ENCODE measurements around the gene RSPH6A. TPM values are rescaled to one million over a fixed set of nuclear protein-coding genes. Genes with fewer than 3 reads are reported as not detected.

RSPH6A gene
- total RNA-seq, 1 experiment from 2014 or later: 0.55 TPM

DNA sequence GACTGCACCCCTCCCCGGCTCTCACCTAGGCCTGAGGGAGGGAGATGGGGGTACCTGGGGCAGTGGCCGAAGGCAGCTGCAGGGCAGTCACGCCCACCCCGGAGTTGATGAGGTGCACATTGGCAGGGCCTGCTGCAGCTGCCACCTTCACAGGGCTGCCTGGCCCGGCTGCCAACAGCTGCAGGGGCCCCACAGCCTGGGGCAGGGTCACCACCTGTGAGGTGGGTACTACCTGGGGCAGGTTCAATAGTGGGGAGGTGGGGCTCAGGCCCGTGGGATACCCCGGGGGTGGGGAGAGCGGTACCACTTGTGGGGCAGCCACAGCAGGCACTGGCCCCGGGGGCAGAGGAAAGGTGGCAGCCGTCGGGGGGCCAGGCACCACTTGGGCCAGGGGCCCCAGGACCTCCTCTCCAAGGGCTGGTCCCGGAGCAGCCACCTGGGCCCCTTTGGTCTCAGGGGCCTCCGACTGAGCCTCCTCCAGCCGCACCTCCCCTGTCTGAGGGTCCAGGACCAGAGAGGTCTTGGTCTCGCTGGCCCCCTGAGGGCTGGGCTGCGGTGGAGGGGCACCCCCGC, 48.7 kb downstream of the RSPH6A start:
- no peak overlapping the region for H2BK12ac ChIP-seq (ENCODE audit: insufficient read length, low read depth, low read length)
- WGBS (ENCODE audit: extremely low coverage, insufficient read length, low lambda C conversion rate): no CpG with 5 or more reads among the region's 17 CpGs
- H3K9ac ChIP-seq (ENCODE audit: extremely low read depth, insufficient read length, low read length): no peak overlapping the region
- H3K4ac ChIP-seq (ENCODE audit: low read depth, low read length): no peak overlapping the region
- no peaks in the 10 kb centered on the region; a peak in 1 of 5 replicates for H3K9me3 Mint-ChIP-seq
- H3K4me1 Mint-ChIP-seq: peaks cover 13 to 39% of the 10 kb centered on the region in 2 experiments
- DNase-seq: peak; percentile 27
- no peak overlapping the region for H3K4me3 Mint-ChIP-seq
- no peaks in the 10 kb centered on the region for H3K27me3 ChIP-seq (ENCODE audit: insufficient read depth, low read length)
- no peak overlapping the region for H2BK120ac ChIP-seq (ENCODE audit: low read depth, low read length, poor library complexity, severe bottlenecking)
- no peaks in the 10 kb centered on the region for H3K79me1 ChIP-seq (ENCODE audit: insufficient read depth, low read depth, low read length, poor library complexity, severe bottlenecking)
- H3T11ph ChIP-seq (ENCODE audit: low read length): no peak overlapping the region
- no peak overlapping the region for H2AFZ ChIP-seq (ENCODE audit: low read length)
- no peak overlapping the region for H2AK5ac ChIP-seq (ENCODE audit: insufficient read length, low read length)
- peaks cover 9% of the 10 kb centered on the region for H3K27me3 Mint-ChIP-seq (ENCODE audit: low read depth)
- no peak overlapping the region for H2BK15ac ChIP-seq (ENCODE audit: low read depth, low read length)
- no peak overlapping the region for H3K27ac ChIP-seq (ENCODE audit: insufficient read length, low read depth, low read length)
- H3K56ac ChIP-seq (ENCODE audit: insufficient read length, low read depth, low read length): no peak overlapping the region
- peaks cover 0 to 5% (median 0%) of the 10 kb centered on the region in 3 experiments; a peak in 2 of 7 replicates for H3K36me3 Mint-ChIP-seq (ENCODE audit: insufficient read depth in 1 of 3, low read depth in 3 of 3)
- H4K91ac ChIP-seq (ENCODE audit: insufficient read length, low read depth, low read length): no peak overlapping the region
- peaks cover 3% of the 10 kb centered on the region; the same call in 1 of the 2 replicates for H3K4me1 ChIP-seq (ENCODE audit: insufficient read depth, low read length)
- no peak overlapping the region for H3K18ac ChIP-seq (ENCODE audit: insufficient read length, low read depth, low read length)
- no peak overlapping the region for H3K23ac ChIP-seq (ENCODE audit: insufficient read length, low read depth, low read length)
- no peaks in the 10 kb centered on the region for H4K20me1 ChIP-seq (ENCODE audit: control insufficient read depth, insufficient read depth, insufficient read length)
- H3K27ac Mint-ChIP-seq: no peak overlapping the region
- peaks cover 20% of the 10 kb centered on the region for H3K23me2 ChIP-seq (ENCODE audit: insufficient read length, low read depth, low read length, poor library complexity, severe bottlenecking)
- no peak overlapping the region for H2BK20ac ChIP-seq (ENCODE audit: low read depth, low read length, poor library complexity, severe bottlenecking)
- TF ChIP-seq, protein P1, sequence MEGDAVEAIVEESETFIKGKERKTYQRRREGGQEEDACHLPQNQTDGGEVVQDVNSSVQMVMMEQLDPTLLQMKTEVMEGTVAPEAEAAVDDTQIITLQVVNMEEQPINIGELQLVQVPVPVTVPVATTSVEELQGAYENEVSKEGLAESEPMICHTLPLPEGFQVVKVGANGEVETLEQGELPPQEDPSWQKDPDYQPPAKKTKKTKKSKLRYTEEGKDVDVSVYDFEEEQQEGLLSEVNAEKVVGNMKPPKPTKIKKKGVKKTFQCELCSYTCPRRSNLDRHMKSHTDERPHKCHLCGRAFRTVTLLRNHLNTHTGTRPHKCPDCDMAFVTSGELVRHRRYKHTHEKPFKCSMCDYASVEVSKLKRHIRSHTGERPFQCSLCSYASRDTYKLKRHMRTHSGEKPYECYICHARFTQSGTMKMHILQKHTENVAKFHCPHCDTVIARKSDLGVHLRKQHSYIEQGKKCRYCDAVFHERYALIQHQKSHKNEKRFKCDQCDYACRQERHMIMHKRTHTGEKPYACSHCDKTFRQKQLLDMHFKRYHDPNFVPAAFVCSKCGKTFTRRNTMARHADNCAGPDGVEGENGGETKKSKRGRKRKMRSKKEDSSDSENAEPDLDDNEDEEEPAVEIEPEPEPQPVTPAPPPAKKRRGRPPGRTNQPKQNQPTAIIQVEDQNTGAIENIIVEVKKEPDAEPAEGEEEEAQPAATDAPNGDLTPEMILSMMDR (conservative IDR thresholded peaks at IDR 0.05): no peak
- no peaks in the 10 kb centered on the region for H3K79me2 ChIP-seq (ENCODE audit: insufficient read depth, low read length)
- H3K4me2 ChIP-seq (ENCODE audit: insufficient read depth, insufficient read length, low read length): no peak overlapping the region
- no peaks in the 10 kb centered on the region for H3K9me3 ChIP-seq (ENCODE audit: control insufficient read depth, low read depth, low read length)
- no peak overlapping the region for H4K5ac ChIP-seq (ENCODE audit: insufficient read length, low read depth, low read length)
- H3K14ac ChIP-seq (ENCODE audit: insufficient read depth, low read length): no peak overlapping the region
- H4K8ac ChIP-seq (replicated peaks; ENCODE audit: insufficient read length, low read depth, low read length): no peak overlapping the region
- H2BK5ac ChIP-seq (ENCODE audit: insufficient read length, low read length): no peak overlapping the region

All from H9 (cell line).